Measurements from ENCODE around the gene SLA2. TPM values are rescaled to one million over a fixed set of nuclear protein-coding genes. Genes with fewer than 3 reads are reported as not detected.

SLA2 gene
- total RNA-seq, 1 experiment from 2014 or later, result not detected

- no peaks in the 10 kb centered on the region for H3K9me3 Mint-ChIP-seq (ENCODE audit: unreplicated experiment)
- H3K27me3 Mint-ChIP-seq (ENCODE audit: insufficient read depth, unreplicated experiment), result no peaks in the 10 kb centered on the region
- H3K4me1 Mint-ChIP-seq (ENCODE audit: insufficient read depth, unreplicated experiment), result no peaks in the 10 kb centered on the region
- no peak for TF ChIP-seq CTCF (IDR thresholded peaks at IDR 0.05; ENCODE audit: unreplicated experiment)
- H3K36me3 Mint-ChIP-seq (ENCODE audit: insufficient read depth, unreplicated experiment), result no peaks in the 10 kb centered on the region
- H3K4me3 Mint-ChIP-seq (ENCODE audit: unreplicated experiment), result no peak overlapping the region
- no peak overlapping the region for H3K27ac Mint-ChIP-seq (ENCODE audit: low read depth, unreplicated experiment)
- BruUV-seq (replicated peaks), result no TSS peak
- ChIA-PET CTCF (interaction anchor here (0.5 to 1.1 kb wide), 5 partner anchors 11 to 42 kb away, joined by 3 to 5 read pairs (median 4); partner anchors contain the start of gene RAB5IF), POLR2A (interaction anchor here (0.5 to 1.1 kb wide), 2 partner anchors 42 to 511 kb away, joined by 3 read pairs; partner anchors contain the start of gene RAB5IF)
- intact Hi-C loops (cut with micrococcal nuclease), result no loop called here
- no peak for DNase-seq (ENCODE audit: unreplicated experiment)
Measured at GRCh38 chr20:36647196-36648121, 1.5 kb upstream of the SLA2 start.

- intact Hi-C loops (cut with micrococcal nuclease), result no loop called here
- Mint-ChIP-seq H3K27ac (ENCODE audit: low read depth, unreplicated experiment) (no peak overlapping the region), H3K36me3 (ENCODE audit: insufficient read depth, unreplicated experiment) (no peaks in the 10 kb centered on the region), H3K9me3 (ENCODE audit: unreplicated experiment) (no peaks in the 10 kb centered on the region), H3K4me1 (ENCODE audit: insufficient read depth, unreplicated experiment) (no peaks in the 10 kb centered on the region), H3K27me3 (ENCODE audit: insufficient read depth, unreplicated experiment) (no peaks in the 10 kb centered on the region), H3K4me3 (ENCODE audit: unreplicated experiment) (no peak overlapping the region)
- CTCF ChIA-PET, result interaction anchor here (1.1 kb wide), 1 partner anchor 111 kb away, joined by 3 read pairs; no protein-coding TSS in a partner anchor
- POLR2A ChIA-PET, result interaction anchor here (0.6 to 1.1 kb wide), 2 partner anchors 41 to 840 kb away, joined by 3 read pairs; partner anchors contain the start of gene RAB5IF
- no TSS peak for BruUV-seq (replicated peaks)
- peak; percentile 9 for DNase-seq (ENCODE audit: unreplicated experiment)
- TF ChIP-seq CTCF (IDR thresholded peaks at IDR 0.05; ENCODE audit: unreplicated experiment), result no peak
Measured at GRCh38 chr20:36646678-36647077, 682 bp upstream of the SLA2 start.

GRCh38 chr20:36645353-36645752 is 643 bp downstream of the SLA2 start:
- BruUV-seq (replicated peaks), result no TSS peak
- ChIA-PET CTCF (interaction anchor here (0.5 to 1.3 kb wide), 6 partner anchors 12 to 173 kb away, joined by 3 to 5 read pairs (median 3); no protein-coding TSS in a partner anchor), POLR2A (no interaction called here)
- intact Hi-C loops (cut with micrococcal nuclease), result no loop called here
- H3K27ac Mint-ChIP-seq (ENCODE audit: low read depth, unreplicated experiment), result no peak overlapping the region
- no peaks in the 10 kb centered on the region for H3K27me3 Mint-ChIP-seq (ENCODE audit: insufficient read depth, unreplicated experiment)
- H3K4me1 Mint-ChIP-seq (ENCODE audit: insufficient read depth, unreplicated experiment), result no peaks in the 10 kb centered on the region
- no peak overlapping the region for H3K4me3 Mint-ChIP-seq (ENCODE audit: unreplicated experiment)
- H3K36me3 Mint-ChIP-seq (ENCODE audit: insufficient read depth, unreplicated experiment), result no peaks in the 10 kb centered on the region
- DNase-seq (ENCODE audit: unreplicated experiment), result no peak
- H3K9me3 Mint-ChIP-seq (ENCODE audit: unreplicated experiment), result no peaks in the 10 kb centered on the region
- no peak for TF ChIP-seq CTCF (IDR thresholded peaks at IDR 0.05; ENCODE audit: unreplicated experiment)

- ChIA-PET CTCF (interaction anchor here (0.6 to 1.3 kb wide), 3 partner anchors 11 to 123 kb away, joined by 3 to 4 read pairs (median 3); no protein-coding TSS in a partner anchor), POLR2A (no interaction called here)
- no TSS peak for BruUV-seq (replicated peaks)
- Mint-ChIP-seq H3K27me3 (ENCODE audit: insufficient read depth, unreplicated experiment) (no peaks in the 10 kb centered on the region), H3K9me3 (ENCODE audit: unreplicated experiment) (no peaks in the 10 kb centered on the region), H3K36me3 (ENCODE audit: insufficient read depth, unreplicated experiment) (no peaks in the 10 kb centered on the region), H3K27ac (ENCODE audit: low read depth, unreplicated experiment) (no peak overlapping the region), H3K4me3 (ENCODE audit: unreplicated experiment) (no peak overlapping the region), H3K4me1 (ENCODE audit: insufficient read depth, unreplicated experiment) (no peaks in the 10 kb centered on the region)
- TF ChIP-seq CTCF (IDR thresholded peaks at IDR 0.05; ENCODE audit: unreplicated experiment), result no peak
- no peak for DNase-seq (ENCODE audit: unreplicated experiment)
- intact Hi-C loops (cut with micrococcal nuclease), result no loop called here
Measured at GRCh38 chr20:36644706-36645095, 1.3 kb downstream of the SLA2 start.
